ENCODE data around the gene EIF4ENIF1.
"Not testable (repeated sequence)": the region's sequence is repeated elsewhere in the genome, so short reads cannot be mapped to it uniquely, and the experiment has no call there.

Gene EIF4ENIF1

DNA sequence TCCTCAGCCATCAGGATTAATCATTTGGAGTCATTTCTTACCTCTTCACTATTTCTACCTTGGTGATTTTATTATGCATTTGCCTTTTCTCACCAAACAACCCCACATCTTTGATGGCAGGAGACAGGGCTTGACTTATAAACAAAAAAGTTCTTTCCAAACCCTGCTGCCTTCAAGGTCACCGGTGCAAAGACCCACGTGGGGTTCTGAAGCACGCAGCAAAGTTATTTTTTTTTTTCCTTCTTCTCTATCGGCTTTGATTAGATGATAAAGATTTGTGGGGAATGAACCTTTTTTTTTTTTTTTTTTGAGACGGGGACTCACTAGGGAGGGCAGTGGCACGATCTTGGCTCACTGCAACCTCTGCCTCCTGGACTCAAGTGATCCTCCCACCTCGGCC lies 46.1 kb downstream of the EIF4ENIF1 start:
- no peak for DNase-seq (ENCODE audit: low spot score)

DNA sequence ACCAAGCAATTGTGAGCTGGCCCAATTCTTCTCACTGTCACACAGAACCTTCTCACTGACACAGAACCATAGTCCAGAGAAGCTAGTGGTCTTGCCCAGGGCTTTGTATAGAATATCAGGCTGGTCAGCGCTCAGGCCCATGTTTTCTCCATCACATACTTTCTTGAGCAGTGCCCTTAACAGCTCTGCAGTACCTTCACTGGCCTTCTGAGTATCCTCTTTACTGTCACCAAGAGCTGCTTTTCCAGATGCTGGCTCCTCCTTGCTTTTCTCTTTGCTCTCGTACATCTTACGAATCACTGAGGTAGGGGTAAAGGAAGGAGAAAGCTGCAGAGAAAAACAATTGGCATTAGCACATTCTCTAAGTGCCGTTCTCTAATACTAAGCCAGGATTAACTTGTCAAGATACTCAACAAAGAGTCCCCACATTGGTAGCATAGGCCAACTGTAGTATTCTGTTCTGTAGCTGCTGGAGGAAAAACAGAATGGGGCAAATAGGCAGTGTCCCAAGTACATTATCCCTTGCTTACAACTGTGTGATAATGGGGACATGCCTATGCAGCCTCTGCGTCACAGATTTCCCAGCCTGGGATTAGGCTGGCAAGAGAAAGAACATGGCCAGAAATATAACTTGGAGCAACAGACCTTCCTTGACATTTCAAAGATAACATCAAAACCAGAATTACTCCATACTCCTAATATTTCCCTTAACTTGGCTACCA lies 46.7 kb downstream of the EIF4ENIF1 start:
- no peak for DNase-seq (ENCODE audit: low spot score)

DNA sequence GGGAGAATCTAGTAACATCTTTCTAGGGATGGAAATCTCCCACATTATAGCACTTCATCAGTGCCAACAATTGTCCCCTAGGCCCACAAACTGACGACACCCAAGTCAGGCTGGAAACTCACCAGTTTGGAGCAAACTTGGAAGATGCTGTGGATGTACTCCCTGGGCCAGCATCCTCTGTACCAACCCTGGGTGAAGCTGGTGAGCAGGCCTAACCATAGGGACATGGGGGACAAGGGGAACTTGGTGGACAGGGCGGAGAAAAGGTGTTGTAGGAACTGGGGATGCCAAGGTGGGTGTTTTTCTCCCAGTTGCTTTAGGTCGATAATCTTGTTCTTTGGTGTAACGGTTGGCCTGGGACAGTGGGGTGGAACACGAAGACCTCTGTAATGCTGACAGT lies 48.0 kb downstream of the EIF4ENIF1 start:
- DNase-seq (ENCODE audit: low spot score): no peak

DNA sequence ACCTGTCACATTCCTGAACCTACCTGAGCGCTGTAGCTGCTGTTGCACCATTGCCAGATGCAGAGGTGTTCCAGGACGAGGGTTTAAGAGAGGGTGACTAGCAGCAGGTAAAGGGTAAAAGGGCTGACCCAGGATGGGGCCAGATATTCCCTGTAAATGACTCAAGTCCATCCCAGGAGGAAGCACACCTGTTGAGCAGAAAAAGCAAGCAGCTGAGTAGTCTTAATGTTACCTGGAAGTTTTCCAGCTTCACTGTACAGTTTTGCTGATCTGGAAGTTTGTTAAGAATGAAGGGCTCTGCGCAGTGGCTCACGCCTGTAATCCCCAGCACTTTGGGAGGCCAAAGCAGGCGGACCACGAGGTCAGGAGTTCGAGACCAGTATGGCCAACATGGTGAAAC lies 49.0 kb downstream of the EIF4ENIF1 start:
- DNase-seq (ENCODE audit: low spot score): no peak

DNA sequence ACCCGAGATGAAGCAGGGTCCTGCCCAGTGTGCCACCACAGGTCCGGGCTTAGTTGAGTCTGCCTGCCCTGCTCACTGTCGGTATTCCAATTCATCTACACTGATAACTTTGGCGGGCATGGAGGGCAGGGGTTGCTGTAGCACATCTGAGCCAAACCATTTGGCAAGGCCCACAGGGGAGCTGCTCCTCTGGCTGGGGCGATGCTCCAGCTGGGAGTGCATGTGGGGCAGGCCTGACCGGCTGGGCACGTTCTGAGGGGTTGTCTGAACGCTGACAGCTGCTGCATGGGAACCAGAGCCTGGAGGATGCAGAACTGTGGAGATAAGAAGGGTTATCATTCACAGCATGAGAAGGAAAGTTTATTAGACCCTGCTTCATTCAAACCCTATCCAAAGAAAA lies 49.8 kb downstream of the EIF4ENIF1 start:
- DNase-seq (ENCODE audit: low spot score): no peak

- DNase-seq (ENCODE audit: low spot score): no peak
These were observed 53.5 kb downstream of the EIF4ENIF1 start for GRCh38 chr22:31436132-31436531.

- DNase-seq (ENCODE audit: low spot score): no peak
These were observed 57.7 kb downstream of the EIF4ENIF1 start for GRCh38 chr22:31431950-31432349.

DNA sequence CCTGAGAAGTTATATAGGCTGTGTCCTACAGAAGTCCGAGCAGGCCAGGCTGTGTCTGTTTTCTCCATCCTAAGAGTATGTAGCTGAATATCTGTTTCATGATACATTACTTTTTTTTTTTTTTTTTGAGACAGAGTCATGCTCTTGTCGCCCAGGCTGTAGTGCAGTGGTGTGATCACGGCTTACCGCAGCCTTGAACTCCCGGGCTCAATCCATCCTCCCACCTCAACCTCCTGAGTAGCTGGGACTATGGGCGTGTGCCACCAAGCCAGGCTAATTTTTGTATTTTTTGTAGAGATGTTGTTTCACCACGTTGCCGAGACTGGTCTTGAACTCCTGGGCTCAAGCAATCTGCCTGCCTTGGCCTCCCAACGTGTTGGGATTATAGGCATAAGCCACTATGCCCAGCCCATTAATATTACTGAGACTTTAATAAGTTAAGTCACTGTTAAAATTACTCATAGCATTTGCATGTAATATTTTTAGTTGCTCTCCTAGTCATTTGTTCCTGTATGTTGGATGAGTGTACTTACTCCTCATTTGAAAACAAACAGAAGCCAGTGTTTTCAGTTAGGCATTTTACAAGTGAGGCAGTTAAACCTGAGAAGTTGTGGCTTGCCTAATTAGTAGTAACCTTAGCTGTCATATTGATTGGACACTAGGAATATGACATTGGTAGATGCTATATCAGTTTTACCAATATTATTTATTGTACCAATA lies 64.2 kb downstream of the EIF4ENIF1 start:
- DNase-seq (ENCODE audit: low spot score): no peak

DNA sequence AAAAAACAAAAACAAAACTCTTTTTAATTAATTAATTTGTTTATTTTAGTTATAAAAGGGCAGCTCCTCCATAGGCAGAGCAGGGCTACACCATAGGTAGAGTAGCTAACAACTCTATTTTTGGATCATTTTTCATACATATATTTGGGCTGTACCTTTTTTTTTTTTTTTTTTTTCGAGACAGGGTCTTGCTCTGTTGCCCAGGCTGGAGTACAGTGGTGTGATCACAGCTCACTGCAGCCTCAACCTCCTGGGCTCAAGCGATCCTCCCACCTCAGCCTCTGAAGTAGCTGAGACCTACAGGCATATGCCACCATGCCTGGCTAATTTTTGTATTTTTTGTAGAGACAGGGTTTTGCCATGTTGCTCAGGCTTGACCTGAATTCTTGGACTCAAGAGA lies 87.3 kb downstream of the EIF4ENIF1 start:
- DNase-seq (ENCODE audit: low spot score): not testable (repeated sequence)

DNA sequence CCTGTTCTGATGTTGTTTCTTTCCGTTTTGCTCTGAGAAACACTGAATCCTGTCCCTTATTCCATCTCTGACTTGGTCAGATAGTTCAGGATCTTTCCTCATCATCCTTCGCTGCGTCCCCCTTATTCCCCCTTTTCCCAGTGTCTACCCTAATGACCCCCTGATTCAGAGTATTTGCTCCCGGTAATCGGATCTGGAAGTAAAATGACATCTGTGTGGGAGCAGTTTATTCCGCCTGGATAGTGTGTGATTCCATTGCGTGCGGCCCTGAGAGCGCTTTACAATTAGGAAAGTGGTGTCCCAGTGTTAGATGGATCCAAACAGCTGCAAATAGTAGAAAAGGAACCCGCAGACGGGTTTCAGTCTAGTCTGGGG lies 89.6 kb downstream of the EIF4ENIF1 start:
- DNase-seq (ENCODE audit: low spot score): no peak

GRCh38 chr22:31399211-31400022 lies 90.2 kb downstream of the EIF4ENIF1 start, which contains the start of gene DRG1:
TSS of gene DRG1 (plus strand) at chr22:31399604. CDS start at chr22:31399684, 80 bp downstream.
- peak; percentile 93 for DNase-seq (ENCODE audit: low spot score)

DNA sequence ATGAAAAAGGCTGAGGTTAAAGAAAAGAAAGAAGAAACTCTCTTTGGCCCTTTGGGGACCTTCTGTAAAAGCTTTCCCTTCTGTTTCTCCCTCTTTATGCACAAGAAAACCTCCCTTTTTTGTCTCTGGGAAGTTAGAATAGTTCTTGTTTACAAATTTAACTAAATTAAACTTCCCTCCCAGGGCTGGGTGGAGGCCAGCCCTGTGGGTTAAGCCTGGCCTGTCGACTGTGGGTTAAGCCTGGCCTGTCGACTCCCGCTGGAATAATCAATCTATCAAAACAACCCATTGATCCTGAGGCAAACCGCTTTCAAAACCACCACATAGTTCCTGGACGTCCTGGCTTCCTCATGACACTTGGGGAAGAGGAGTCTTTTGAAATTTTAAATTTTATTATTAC lies 91.4 kb downstream of the EIF4ENIF1 start:
- no peak for DNase-seq (ENCODE audit: low spot score)

- no peak for DNase-seq (ENCODE audit: low spot score)
These were observed 95.3 kb downstream of the EIF4ENIF1 start for GRCh38 chr22:31394326-31394725.

GRCh38 chr22:31393893-31394292 lies 95.7 kb downstream of the EIF4ENIF1 start:
- no peak for DNase-seq (ENCODE audit: low spot score)

Data from HuH-7 (cell line).